H1 (cell line): ENCODE data around the gene PITPNC1. TPM values are rescaled to one million over a fixed set of nuclear protein-coding genes. Genes with fewer than 3 reads are reported as not detected.

ENCODE experiments used
- CHD7 ChIP-seq: fragments of 300-600 bp; sonication (generic); IDR thresholded peaks from 2 replicates; pipeline ENCODE4 v1.7.1; 2012; ENCODE audit warnings: low read length, moderate library complexity, mild to moderate bottlenecking, inconsistent platforms; ENCODE audit not compliant: insufficient replicate concordance
- CTBP2 ChIP-seq: IDR thresholded peaks from 2 replicates; pipeline ENCODE4 v1.7.0; 2011; ENCODE audit warnings: borderline replicate concordance, mild to moderate bottlenecking, moderate library complexity, mixed read lengths, low read length; ENCODE audit not compliant: insufficient read depth, insufficient read length
- CTCF ChIP-seq, 3 experiments: IDR thresholded peaks; 1 replicate in 2 of 3; 2 replicates in 1 of 3; pipeline versions ENCODE4 v1.5.1 to v1.6.1; 2011; ENCODE audit warnings: low read length in 3 of 3, mild to moderate bottlenecking in 3 of 3, inconsistent platforms in 2 of 3, low read depth in 1 of 3, moderate library complexity in 1 of 3; ENCODE audit not compliant: insufficient read depth in 1 of 3; ENCODE audit errors: control extremely low read depth in 1 of 3
- E2F6 ChIP-seq: IDR thresholded peaks from 2 replicates; pipeline ENCODE4 v1.6.1; 2012; ENCODE audit warnings: inconsistent platforms
- HDAC2 ChIP-seq, 2 experiments: fragments of 300-600 bp in 1 of 2; sonication (generic) in 1 of 2; IDR thresholded peaks; 2 replicates each; pipeline ENCODE4 v1.6.1; 2011 to 2012; ENCODE audit warnings: low read depth in 2 of 2, low read length in 2 of 2, mild to moderate bottlenecking in 2 of 2, moderate library complexity in 2 of 2, borderline replicate concordance in 1 of 2, inconsistent platforms in 1 of 2
- NANOG ChIP-seq: IDR thresholded peaks from 2 replicates; pipeline ENCODE4 v1.6.1; 2011; ENCODE audit warnings: low read length, low read depth, mild to moderate bottlenecking, inconsistent platforms; ENCODE audit not compliant: insufficient read depth, poor library complexity, severe bottlenecking
- polyA plus RNA-seq, 7 experiments: library from polyadenylated mRNA; depleted of rRNA in 3 of 7; stranded (reverse) in 5 of 7; unstranded in 2 of 7; fragments of >200 nt in 5 of 7; fragments of 200-250 nt in 2 of 7; gene quantifications; 1 replicate in 5 of 7; 2 replicates in 1 of 7; 4 replicates in 1 of 7; pipeline versions ENCODE4 v1.2.1 to v1.2.3, GENCODE V29; 2011 to 2013; ENCODE audit warnings: missing spikeins in 2 of 7, mixed read lengths in 2 of 7
- total RNA-seq: library from RNA; stranded (reverse); fragmentation: NEBNext Ultra II Directional; extraction: Animal tissue kit (Norgen Biotek cat#: 25700); gene quantifications from 2 replicates; pipeline ENCODE4 v1.2.1, GENCODE V29; 2021

The PITPNC1 gene
- total and polyA plus RNA-seq, 2 of the 8 experiments (the other 6 are each of a cell fraction or from before 2014, with no cell fraction given): 17.6 to 54.7 TPM

GRCh38 chr17:67412941-67413340, 35.9 kb downstream of the PITPNC1 start (continued):
- TF ChIP-seq CHD7 (no peak), HDAC2 (IDR thresholded peaks at IDR 0.05; ENCODE audit: borderline replicate concordance in 1 of 2, low read depth in 2 of 2, low read length in 2 of 2) (no peak), NANOG (no peak), CTBP2 (no peak), E2F6 (no peak), CTCF (IDR thresholded peaks at IDR 0.05; ENCODE audit: control extremely low read depth in 1 of 3, insufficient read depth in 1 of 3, low read depth in 1 of 3, low read length in 3 of 3) (no peak)
